Measurements from ENCODE around the gene LARP1.

LARP1 gene

GRCh38 chr5:154801083-154801482 is 45.9 kb downstream of the LARP1 start:
- H3K9ac ChIP-seq (ENCODE audit: low read depth, low read length), result no peak overlapping the region
- no peaks in the 10 kb centered on the region for H3K4me1 ChIP-seq (ENCODE audit: control insufficient read depth, insufficient read depth, low read length)
- peaks cover 93% of the 10 kb centered on the region for H3K36me3 ChIP-seq (ENCODE audit: insufficient read depth, low read length)
- no peaks in the 10 kb centered on the region for H3K9me3 ChIP-seq (replicated peaks; ENCODE audit: low read length)
- no peak overlapping the region for H3K4me2 ChIP-seq (ENCODE audit: low read length)
- no peak overlapping the region for H3K4me3 ChIP-seq (ENCODE audit: low read length)
- H3K27me3 ChIP-seq (ENCODE audit: control insufficient read depth, insufficient read depth, low read length), result no peaks in the 10 kb centered on the region

- Histone ChIP-seq H3K36me3 (ENCODE audit: insufficient read depth, low read length) (peaks cover 95% of the 10 kb centered on the region), H3K4me3 (ENCODE audit: low read length) (no peak overlapping the region), H3K4me2 (ENCODE audit: low read length) (no peak overlapping the region), H3K27me3 (ENCODE audit: control insufficient read depth, insufficient read depth, low read length) (no peaks in the 10 kb centered on the region), H3K4me1 (ENCODE audit: control insufficient read depth, insufficient read depth, low read length) (no peaks in the 10 kb centered on the region), H3K9ac (ENCODE audit: low read depth, low read length) (no peak overlapping the region), H3K9me3 (replicated peaks; ENCODE audit: low read length) (no peaks in the 10 kb centered on the region)
Observed at GRCh38 chr5:154802050-154802449, 46.9 kb downstream of the LARP1 start.

GRCh38 chr5:154806176-154806575 is 51.0 kb downstream of the LARP1 start:
- no peak overlapping the region for H3K9ac ChIP-seq (ENCODE audit: low read depth, low read length)
- H3K4me3 ChIP-seq (ENCODE audit: low read length), result no peak overlapping the region
- no peaks in the 10 kb centered on the region for H3K9me3 ChIP-seq (replicated peaks; ENCODE audit: low read length)
- no peak overlapping the region for H3K4me2 ChIP-seq (ENCODE audit: low read length)
- no peaks in the 10 kb centered on the region for H3K4me1 ChIP-seq (ENCODE audit: control insufficient read depth, insufficient read depth, low read length)
- peaks cover 86% of the 10 kb centered on the region for H3K36me3 ChIP-seq (ENCODE audit: insufficient read depth, low read length)
- H3K27me3 ChIP-seq (ENCODE audit: control insufficient read depth, insufficient read depth, low read length), result no peaks in the 10 kb centered on the region

GRCh38 chr5:154811239-154811638 is 56.1 kb downstream of the LARP1 start:
- Histone ChIP-seq H3K9ac (ENCODE audit: low read depth, low read length) (no peak overlapping the region), H3K4me2 (ENCODE audit: low read length) (no peak overlapping the region), H3K4me1 (ENCODE audit: control insufficient read depth, insufficient read depth, low read length) (no peaks in the 10 kb centered on the region), H3K36me3 (ENCODE audit: insufficient read depth, low read length) (peaks cover 76% of the 10 kb centered on the region), H3K9me3 (replicated peaks; ENCODE audit: low read length) (no peaks in the 10 kb centered on the region), H3K4me3 (ENCODE audit: low read length) (no peak overlapping the region), H3K27me3 (ENCODE audit: control insufficient read depth, insufficient read depth, low read length) (no peaks in the 10 kb centered on the region)

- Histone ChIP-seq H3K4me3 (ENCODE audit: low read length) (no peak overlapping the region), H3K4me1 (ENCODE audit: control insufficient read depth, insufficient read depth, low read length) (no peaks in the 10 kb centered on the region), H3K36me3 (ENCODE audit: insufficient read depth, low read length) (peaks cover 76% of the 10 kb centered on the region), H3K9me3 (replicated peaks; ENCODE audit: low read length) (no peaks in the 10 kb centered on the region), H3K9ac (ENCODE audit: low read depth, low read length) (no peak overlapping the region), H3K27me3 (ENCODE audit: control insufficient read depth, insufficient read depth, low read length) (no peaks in the 10 kb centered on the region), H3K4me2 (ENCODE audit: low read length) (no peak overlapping the region)
Observed at GRCh38 chr5:154811653-154812465, 56.7 kb downstream of the LARP1 start.

- H3K4me1 ChIP-seq (ENCODE audit: control insufficient read depth, insufficient read depth, low read length), result no peaks in the 10 kb centered on the region
- H3K27me3 ChIP-seq (ENCODE audit: control insufficient read depth, insufficient read depth, low read length), result no peaks in the 10 kb centered on the region
- H3K4me2 ChIP-seq (ENCODE audit: low read length), result no peak overlapping the region
- H3K4me3 ChIP-seq (ENCODE audit: low read length), result no peak overlapping the region
- H3K36me3 ChIP-seq (ENCODE audit: insufficient read depth, low read length), result peaks cover 76% of the 10 kb centered on the region
- no peak overlapping the region for H3K9ac ChIP-seq (ENCODE audit: low read depth, low read length)
- no peaks in the 10 kb centered on the region for H3K9me3 ChIP-seq (replicated peaks; ENCODE audit: low read length)
Observed at GRCh38 chr5:154813158-154813557, 58.0 kb downstream of the LARP1 start.

GRCh38 chr5:154813736-154814135 is 58.6 kb downstream of the LARP1 start:
- Histone ChIP-seq H3K36me3 (ENCODE audit: insufficient read depth, low read length) (peaks cover 76% of the 10 kb centered on the region), H3K9ac (ENCODE audit: low read depth, low read length) (no peak overlapping the region), H3K27me3 (ENCODE audit: control insufficient read depth, insufficient read depth, low read length) (no peaks in the 10 kb centered on the region), H3K4me2 (ENCODE audit: low read length) (no peak overlapping the region), H3K9me3 (replicated peaks; ENCODE audit: low read length) (no peaks in the 10 kb centered on the region), H3K4me3 (ENCODE audit: low read length) (no peak overlapping the region), H3K4me1 (ENCODE audit: control insufficient read depth, insufficient read depth, low read length) (no peaks in the 10 kb centered on the region)

- Histone ChIP-seq H3K9me3 (replicated peaks; ENCODE audit: low read length) (no peaks in the 10 kb centered on the region), H3K4me1 (ENCODE audit: control insufficient read depth, insufficient read depth, low read length) (no peaks in the 10 kb centered on the region), H3K9ac (ENCODE audit: low read depth, low read length) (no peak overlapping the region), H3K4me2 (ENCODE audit: low read length) (no peak overlapping the region), H3K27me3 (ENCODE audit: control insufficient read depth, insufficient read depth, low read length) (no peaks in the 10 kb centered on the region), H3K36me3 (ENCODE audit: insufficient read depth, low read length) (peaks cover 87% of the 10 kb centered on the region), H3K4me3 (ENCODE audit: low read length) (no peak overlapping the region)
Observed at GRCh38 chr5:154815025-154815424, 59.8 kb downstream of the LARP1 start.

GRCh38 chr5:154815684-154816247 is 60.6 kb downstream of the LARP1 start:
- Histone ChIP-seq H3K27me3 (ENCODE audit: control insufficient read depth, insufficient read depth, low read length) (no peaks in the 10 kb centered on the region), H3K9me3 (replicated peaks; ENCODE audit: low read length) (no peaks in the 10 kb centered on the region), H3K4me3 (ENCODE audit: low read length) (no peak overlapping the region), H3K9ac (ENCODE audit: low read depth, low read length) (no peak overlapping the region), H3K36me3 (ENCODE audit: insufficient read depth, low read length) (peaks cover 89% of the 10 kb centered on the region), H3K4me1 (ENCODE audit: control insufficient read depth, insufficient read depth, low read length) (no peaks in the 10 kb centered on the region), H3K4me2 (ENCODE audit: low read length) (no peak overlapping the region)

- H3K4me1 ChIP-seq (ENCODE audit: control insufficient read depth, insufficient read depth, low read length), result no peaks in the 10 kb centered on the region
- H3K36me3 ChIP-seq (ENCODE audit: insufficient read depth, low read length), result peaks cover 84% of the 10 kb centered on the region
- no peak overlapping the region for H3K4me3 ChIP-seq (ENCODE audit: low read length)
- H3K4me2 ChIP-seq (ENCODE audit: low read length), result no peak overlapping the region
- no peak overlapping the region for H3K9ac ChIP-seq (ENCODE audit: low read depth, low read length)
- no peaks in the 10 kb centered on the region for H3K27me3 ChIP-seq (ENCODE audit: control insufficient read depth, insufficient read depth, low read length)
- no peaks in the 10 kb centered on the region for H3K9me3 ChIP-seq (replicated peaks; ENCODE audit: low read length)
Observed at GRCh38 chr5:154816891-154817492, 61.8 kb downstream of the LARP1 start.

GRCh38 chr5:154817815-154818214 is 62.6 kb downstream of the LARP1 start:
- Histone ChIP-seq H3K4me1 (ENCODE audit: control insufficient read depth, insufficient read depth, low read length) (no peaks in the 10 kb centered on the region), H3K4me3 (ENCODE audit: low read length) (no peak overlapping the region), H3K4me2 (ENCODE audit: low read length) (no peak overlapping the region), H3K36me3 (ENCODE audit: insufficient read depth, low read length) (peaks cover 81% of the 10 kb centered on the region), H3K9me3 (replicated peaks; ENCODE audit: low read length) (no peaks in the 10 kb centered on the region), H3K27me3 (ENCODE audit: control insufficient read depth, insufficient read depth, low read length) (no peaks in the 10 kb centered on the region), H3K9ac (ENCODE audit: low read depth, low read length) (no peak overlapping the region)
